MM.1S (cell line): ENCODE data around the gene COL8A2.

Source experiments
- CTCF ChIP-seq: fragments of 300-600 bp; sonication (generic); IDR thresholded peaks from 2 replicates; pipeline ENCODE4 v1.5.1; 2016; ENCODE audit warnings: antibody characterized with exemption, low read length, mixed read lengths
- EZH2phosphoT487 ChIP-seq: fragments of 300-600 bp; sonication (generic); IDR thresholded peaks from 2 replicates; pipeline ENCODE4 v1.6.1; 2018; ENCODE audit warnings: antibody characterized with exemption, low read length

- TF ChIP-seq CTCF (no peak), EZH2phosphoT487 (no peak)
These were observed 40.1 kb upstream of the COL8A2 start for GRCh38 chr1:36165145-36165544.
